Colonic mucosa (tissue), 4 donors: ENCODE results near the gene SLC45A1. TPM values are rescaled to one million over a fixed set of nuclear protein-coding genes. Genes with fewer than 3 reads are reported as not detected.

Experiments
- DNase-seq: peaks from one replicate; pipeline ENCODE4 v3.0.0-alpha.2; 2020
- H3K27ac ChIP-seq: fragments of 200-600 bp; one replicate; pipeline ENCODE4 v1.8.0; 2021
- H3K27me3 ChIP-seq: fragments of 200-600 bp; one replicate; pipeline ENCODE4 v1.8.0; 2021
- H3K36me3 ChIP-seq: fragments of 200-600 bp; one replicate; pipeline ENCODE4 v1.8.0; 2021
- H3K4me1 ChIP-seq: fragments of 200-600 bp; one replicate; pipeline ENCODE4 v1.8.0; 2021; ENCODE audit warnings: mild to moderate bottlenecking
- H3K4me3 ChIP-seq: fragments of 200-600 bp; one replicate; pipeline ENCODE4 v1.8.0; 2021
- H3K9ac ChIP-seq, 2 donors: one replicate each; pipeline ENCODE4 v1.7.0; 2013; ENCODE audit warnings: control low read depth in 2 of 2, low read depth in 2 of 2, low read length in 2 of 2
- H3K9me3 ChIP-seq: fragments of 200-600 bp; one replicate; pipeline ENCODE4 v1.8.0; 2021
- intact Hi-C: fragments of 100-400 bp; cut with DNase I; formaldehyde crosslinking; loops from one replicate; pipeline ENCODE4 v1.14.1; 2022
- total RNA-seq, 2 donors: library from RNA; stranded (reverse); fragmentation: NEBNext Ultra II Directional in 1 of 2; extraction: Animal tissue kit (Norgen Biotek cat#: 25700) in 1 of 2; gene quantifications; one replicate each; pipeline ENCODE4 v1.2.1, GENCODE V29; 2021
- TF ChIP-seq, protein P1 (sequence below): fragments of 200-600 bp; IDR thresholded peaks from one replicate; pipeline ENCODE4 v1.8.0; 2022; ENCODE audit warnings: antibody characterized with exemption, mild to moderate bottlenecking
- donor health status: healthy.
- donor health status: DM: no; HTN: no; CAD: no.
- donor health status: DM: no; HTN: no; CAD: no.

SLC45A1 gene
- total RNA-seq, 2 donors from 2014 or later, result 0.27 to 0.42 TPM

DNA sequence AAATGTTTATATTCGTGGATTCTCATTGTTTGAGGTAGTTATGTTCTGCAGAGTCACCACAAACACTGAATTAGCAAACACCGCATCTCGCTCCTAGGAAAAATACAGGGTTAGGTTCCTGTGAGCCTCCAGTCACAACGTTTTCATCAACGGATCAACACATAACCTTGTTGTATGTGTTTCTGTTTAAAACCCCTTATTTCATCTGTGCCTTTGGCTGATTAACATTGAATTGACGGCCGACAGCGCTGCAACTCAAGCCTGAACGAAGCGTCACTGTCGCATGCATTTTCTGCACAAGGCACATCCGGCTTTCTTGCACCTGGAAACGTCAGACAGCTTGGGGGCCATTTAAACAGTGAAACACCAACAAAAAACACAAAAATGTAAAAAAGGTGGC, 8.4 kb downstream of the SLC45A1 start:
- intact Hi-C loops, result no loop called here

DNA sequence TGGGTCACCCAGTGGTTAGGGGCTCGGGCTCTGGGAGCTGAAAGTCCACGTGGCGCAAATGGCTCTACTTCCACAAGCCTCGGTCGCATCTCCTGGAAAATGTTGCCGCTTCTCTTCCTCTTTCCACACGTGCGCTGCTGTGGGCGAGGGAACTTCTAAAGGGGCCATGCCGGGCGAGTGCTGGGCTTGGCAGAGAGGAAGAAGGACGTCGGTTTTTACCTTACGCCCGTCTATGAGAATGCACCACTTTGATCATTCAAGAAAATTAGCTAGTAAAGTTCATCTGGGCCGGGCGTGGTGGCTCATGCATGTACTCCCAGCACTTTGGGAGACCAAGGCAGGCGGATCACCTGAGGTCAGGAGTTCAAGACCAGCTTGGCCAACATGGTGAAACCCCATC, 10.4 kb downstream of the SLC45A1 start:
- no peak overlapping the region for H3K4me3 ChIP-seq
- intact Hi-C loops, result no loop called here

More for the DNA sequence above, 8.4 kb downstream of the SLC45A1 start:
- Histone ChIP-seq H3K36me3 (no peaks in the 10 kb centered on the region), H3K27me3 (no peaks in the 10 kb centered on the region), H3K9me3 (no peaks in the 10 kb centered on the region), H3K9ac (no peak overlapping the region), H3K27ac (no peak overlapping the region), H3K4me3 (no peak overlapping the region), H3K4me1 (no peaks in the 10 kb centered on the region)
- TF ChIP-seq, protein P1, sequence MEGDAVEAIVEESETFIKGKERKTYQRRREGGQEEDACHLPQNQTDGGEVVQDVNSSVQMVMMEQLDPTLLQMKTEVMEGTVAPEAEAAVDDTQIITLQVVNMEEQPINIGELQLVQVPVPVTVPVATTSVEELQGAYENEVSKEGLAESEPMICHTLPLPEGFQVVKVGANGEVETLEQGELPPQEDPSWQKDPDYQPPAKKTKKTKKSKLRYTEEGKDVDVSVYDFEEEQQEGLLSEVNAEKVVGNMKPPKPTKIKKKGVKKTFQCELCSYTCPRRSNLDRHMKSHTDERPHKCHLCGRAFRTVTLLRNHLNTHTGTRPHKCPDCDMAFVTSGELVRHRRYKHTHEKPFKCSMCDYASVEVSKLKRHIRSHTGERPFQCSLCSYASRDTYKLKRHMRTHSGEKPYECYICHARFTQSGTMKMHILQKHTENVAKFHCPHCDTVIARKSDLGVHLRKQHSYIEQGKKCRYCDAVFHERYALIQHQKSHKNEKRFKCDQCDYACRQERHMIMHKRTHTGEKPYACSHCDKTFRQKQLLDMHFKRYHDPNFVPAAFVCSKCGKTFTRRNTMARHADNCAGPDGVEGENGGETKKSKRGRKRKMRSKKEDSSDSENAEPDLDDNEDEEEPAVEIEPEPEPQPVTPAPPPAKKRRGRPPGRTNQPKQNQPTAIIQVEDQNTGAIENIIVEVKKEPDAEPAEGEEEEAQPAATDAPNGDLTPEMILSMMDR, result no peak
- DNase-seq, result no peak

DNA sequence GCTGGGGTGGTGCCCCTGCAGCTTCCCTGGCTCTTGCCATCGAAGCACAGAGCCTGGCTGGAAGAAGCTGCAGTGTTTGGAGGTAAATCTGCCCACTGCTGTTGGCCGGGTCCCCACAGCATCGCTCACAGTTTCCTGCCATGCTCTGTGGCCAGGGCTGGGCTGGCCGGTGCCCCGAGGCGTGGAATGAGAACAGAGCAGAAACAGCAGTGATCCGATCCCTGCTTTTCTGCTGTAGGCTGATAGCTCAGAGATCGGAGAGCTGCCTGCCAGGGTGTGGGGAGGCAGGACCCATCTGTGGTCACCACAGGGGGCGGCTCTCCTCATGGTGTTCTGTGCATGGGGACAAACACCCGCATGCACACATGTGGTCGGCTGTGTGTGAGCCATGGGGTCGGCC, 11.5 kb downstream of the SLC45A1 start:
- Histone ChIP-seq H3K27ac (no peak overlapping the region), H3K4me1 (no peaks in the 10 kb centered on the region), H3K4me3 (no peak overlapping the region), H3K9me3 (no peaks in the 10 kb centered on the region), H3K27me3 (no peaks in the 10 kb centered on the region), H3K36me3 (no peaks in the 10 kb centered on the region), H3K9ac (no peak overlapping the region)
- intact Hi-C loops, result no loop called here
- TF ChIP-seq, protein P1, result no peak
- DNase-seq, result no peak

More for the DNA sequence above, 10.4 kb downstream of the SLC45A1 start:
- Histone ChIP-seq H3K27me3 (no peaks in the 10 kb centered on the region), H3K36me3 (no peaks in the 10 kb centered on the region), H3K9me3 (no peaks in the 10 kb centered on the region), H3K4me1 (no peaks in the 10 kb centered on the region), H3K9ac (no peak overlapping the region), H3K27ac (no peak overlapping the region)
- TF ChIP-seq, protein P1, result no peak
- DNase-seq, result no peak

DNA sequence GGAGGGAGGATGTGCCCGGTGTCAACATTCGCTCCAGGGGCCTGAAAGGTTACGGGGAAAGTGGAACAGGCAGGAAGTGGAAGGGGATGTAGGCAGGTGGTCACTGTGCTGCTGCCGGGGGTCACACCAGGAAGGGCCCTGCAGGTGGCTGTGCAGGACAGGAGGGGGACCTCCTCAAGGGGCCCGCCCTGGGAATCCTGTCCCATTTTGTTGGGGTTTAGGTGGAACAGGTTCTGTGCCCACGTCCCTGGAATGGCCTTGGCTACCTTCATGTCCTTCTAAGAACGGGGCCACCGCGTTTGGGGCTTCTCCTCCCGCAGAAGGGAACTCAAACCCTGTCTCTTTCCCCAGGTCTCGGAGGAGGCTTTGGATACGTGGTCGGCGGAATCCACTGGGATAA, 11.9 kb downstream of the SLC45A1 start:
- no peak overlapping the region for H3K4me3 ChIP-seq
- no peaks in the 10 kb centered on the region for H3K27me3 ChIP-seq
- H3K9me3 ChIP-seq, result no peaks in the 10 kb centered on the region
- DNase-seq, result no peak
- TF ChIP-seq, protein P1, result no peak
- intact Hi-C loops, result no loop called here
- no peak overlapping the region for H3K27ac ChIP-seq
- no peaks in the 10 kb centered on the region for H3K4me1 ChIP-seq
- H3K9ac ChIP-seq, result no peak overlapping the region
- H3K36me3 ChIP-seq, result no peaks in the 10 kb centered on the region

DNA sequence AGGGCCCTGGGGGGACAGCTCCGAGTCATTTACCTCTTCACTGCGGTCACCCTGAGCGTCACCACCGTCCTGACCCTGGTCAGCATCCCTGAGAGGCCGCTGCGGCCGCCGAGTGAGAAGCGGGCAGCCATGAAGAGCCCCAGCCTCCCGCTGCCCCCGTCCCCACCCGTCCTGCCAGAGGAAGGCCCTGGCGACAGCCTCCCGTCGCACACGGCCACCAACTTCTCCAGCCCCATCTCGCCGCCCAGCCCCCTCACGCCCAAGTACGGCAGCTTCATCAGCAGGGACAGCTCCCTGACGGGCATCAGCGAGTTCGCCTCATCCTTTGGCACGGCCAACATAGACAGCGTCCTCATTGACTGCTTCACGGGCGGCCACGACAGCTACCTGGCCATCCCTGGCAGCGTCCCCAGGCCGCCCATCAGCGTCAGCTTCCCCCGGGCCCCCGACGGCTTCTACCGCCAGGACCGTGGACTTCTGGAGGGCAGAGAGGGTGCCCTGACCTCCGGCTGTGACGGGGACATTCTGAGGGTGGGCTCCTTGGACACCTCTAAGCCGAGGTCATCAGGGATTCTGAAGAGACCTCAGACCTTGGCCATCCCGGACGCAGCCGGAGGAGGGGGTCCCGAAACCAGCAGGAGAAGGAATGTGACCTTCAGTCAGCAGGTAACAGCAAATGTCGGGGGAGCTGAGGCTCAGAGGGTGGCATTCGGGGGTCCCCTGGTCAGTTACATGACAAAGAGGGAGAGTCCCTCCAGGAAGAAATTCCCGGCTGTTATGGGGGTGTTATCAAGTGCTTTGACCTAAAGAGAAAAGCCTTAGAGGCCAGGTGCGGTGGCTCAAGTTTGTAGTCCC, 12.6 kb downstream of the SLC45A1 start:
- no peak for DNase-seq
- intact Hi-C loops, result no loop called here

More for the DNA sequence above, 12.6 kb downstream of the SLC45A1 start:
- Histone ChIP-seq H3K27me3 (no peaks in the 10 kb centered on the region), H3K4me1 (no peaks in the 10 kb centered on the region), H3K36me3 (no peaks in the 10 kb centered on the region), H3K27ac (no peak overlapping the region), H3K4me3 (no peak overlapping the region), H3K9ac (no peak overlapping the region), H3K9me3 (no peaks in the 10 kb centered on the region)
- TF ChIP-seq, protein P1, result no peak
